HepG2 (cell line): ENCODE data around the gene SEMA4F. TPM values are rescaled to one million over a fixed set of nuclear protein-coding genes. Genes with fewer than 3 reads are reported as not detected.
A peak's percentile ranks its signal among the peaks of the same experiment; 100 is the strongest.

ENCODE experiments used
- ADNP ChIP-seq: sonication (generic); formaldehyde crosslinking; IDR thresholded peaks from 2 replicates; pipeline ENCODE4 v1.4.0; 2020; ENCODE audit warnings: missing genetic modification reagents
- AHR ChIP-seq: IDR thresholded peaks from 2 replicates; pipeline ENCODE4 v1.6.1; 2018; ENCODE audit warnings: missing genetic modification reagents, missing compliant biosample characterization
- BORCS8-MEF2B ChIP-seq: sonication (generic); formaldehyde crosslinking; IDR thresholded peaks from 2 replicates; pipeline ENCODE4 v1.8.0; 2022; ENCODE audit warnings: mild to moderate bottlenecking, missing genetic modification reagents
- DNMT3B ChIP-seq: conservative IDR thresholded peaks from 2 replicates; pipeline ENCODE4 v1.6.1; 2016; ENCODE audit warnings: missing biosample characterization, control low read depth
- FIP1L1 ChIP-seq: fragments of 200-400 bp; formaldehyde crosslinking; IDR thresholded peaks from 2 replicates; pipeline ENCODE4 v1.6.1; 2018; ENCODE audit warnings: low read depth, mild to moderate bottlenecking, low read length, moderate library complexity, borderline replicate concordance; ENCODE audit not compliant: insufficient read depth
- GFI1 ChIP-seq: sonication (generic); formaldehyde crosslinking; IDR thresholded peaks from 2 replicates; pipeline ENCODE4 v1.5.0; 2020; ENCODE audit warnings: missing genetic modification reagents, mild to moderate bottlenecking, borderline replicate concordance
- HMG20B ChIP-seq: conservative IDR thresholded peaks from 2 replicates; pipeline ENCODE4 v1.6.1; 2016; ENCODE audit warnings: missing genetic modification reagents, missing compliant biosample characterization
- RBAK ChIP-seq: sonication (generic); formaldehyde crosslinking; IDR thresholded peaks from 2 replicates; pipeline ENCODE4 v1.5.1; 2020; ENCODE audit warnings: mild to moderate bottlenecking, missing genetic modification reagents
- SATB2 ChIP-seq: sonication (generic); formaldehyde crosslinking; IDR thresholded peaks from 2 replicates; pipeline ENCODE4 v1.5.0; 2020; ENCODE audit warnings: missing genetic modification reagents
- ZNF160 ChIP-seq: sonication (generic); formaldehyde crosslinking; IDR thresholded peaks from 2 replicates; pipeline ENCODE4 v1.8.0; 2022; ENCODE audit warnings: mild to moderate bottlenecking, inconsistent platforms, missing genetic modification reagents
- ZNF256 ChIP-seq: sonication (generic); formaldehyde crosslinking; conservative IDR thresholded peaks from 2 replicates; pipeline ENCODE4 v1.4.0; 2020; ENCODE audit warnings: missing genetic modification reagents
- ZNF33A ChIP-seq: sonication (generic); formaldehyde crosslinking; IDR thresholded peaks from 2 replicates; pipeline ENCODE4 v1.5.1; 2020; ENCODE audit warnings: missing genetic modification reagents, mild to moderate bottlenecking, moderate library complexity, borderline replicate concordance
- ZNF460 ChIP-seq: sonication (generic); formaldehyde crosslinking; IDR thresholded peaks from 2 replicates; pipeline ENCODE4 v1.5.1; 2020; ENCODE audit warnings: missing genetic modification reagents, mild to moderate bottlenecking, borderline replicate concordance
- ZNF569 ChIP-seq: sonication (generic); formaldehyde crosslinking; IDR thresholded peaks from 2 replicates; pipeline ENCODE4 v1.5.0; 2020; ENCODE audit warnings: mild to moderate bottlenecking, missing genetic modification reagents, moderate library complexity, borderline replicate concordance
- polyA plus RNA-seq, 8 experiments: library from polyadenylated mRNA; depleted of rRNA in 3 of 8; stranded (reverse) in 7 of 8; unstranded in 1 of 8; fragments of >200 nt; fragmentation: Illumina TruSeq in 4 of 8; extraction: Trizol in 4 of 8; gene quantifications; 2 replicates each; pipeline versions ENCODE4 v1.2.1 to v1.2.3, GENCODE V29; 2011 to 2016; ENCODE audit warnings: low read depth in 4 of 8, missing spikeins in 1 of 8, mixed read lengths in 1 of 8; ENCODE audit not compliant: insufficient read depth in 1 of 8
- total RNA-seq, 5 experiments: library from RNA; depleted of rRNA; stranded (reverse); fragments of >200 nt; fragmentation: Illumina TruSeq; extraction: Trizol; gene quantifications; 2 replicates each; pipeline ENCODE4 v1.2.3, GENCODE V29; 2016; ENCODE audit warnings: low read depth in 1 of 5
- TF ChIP-seq, protein P1 (sequence below): sonication (generic); formaldehyde crosslinking; IDR thresholded peaks from 2 replicates; pipeline ENCODE4 v1.4.0; 2020; ENCODE audit warnings: missing genetic modification reagents
- TF ChIP-seq, protein P2 (sequence below): sonication (generic); formaldehyde crosslinking; IDR thresholded peaks from 2 replicates; pipeline ENCODE4 v1.8.1; 2023; ENCODE audit warnings: mild to moderate bottlenecking, missing genetic modification reagents
- TF ChIP-seq, protein P3 (sequence below), 2 experiments: sonication (generic) in 1 of 2; formaldehyde crosslinking in 1 of 2; IDR thresholded peaks; 2 replicates each; pipeline versions ENCODE4 v1.5.1 to v1.6.1; 2011 to 2020; ENCODE audit warnings: borderline replicate concordance in 1 of 2, low read depth in 1 of 2, low read length in 1 of 2, mild to moderate bottlenecking in 1 of 2, missing genetic modification reagents in 1 of 2, moderate library complexity in 1 of 2
- TF ChIP-seq, protein P4 (sequence below): sonication (generic); formaldehyde crosslinking; IDR thresholded peaks from 2 replicates; pipeline ENCODE4 v1.4.0; 2020; ENCODE audit warnings: missing genetic modification reagents

SEMA4F gene
- total and polyA plus RNA-seq, 2 of the 13 experiments (the other 11 are each of a cell fraction or from before 2014, with no cell fraction given) = 7.1 to 10.3 TPM

DNA sequence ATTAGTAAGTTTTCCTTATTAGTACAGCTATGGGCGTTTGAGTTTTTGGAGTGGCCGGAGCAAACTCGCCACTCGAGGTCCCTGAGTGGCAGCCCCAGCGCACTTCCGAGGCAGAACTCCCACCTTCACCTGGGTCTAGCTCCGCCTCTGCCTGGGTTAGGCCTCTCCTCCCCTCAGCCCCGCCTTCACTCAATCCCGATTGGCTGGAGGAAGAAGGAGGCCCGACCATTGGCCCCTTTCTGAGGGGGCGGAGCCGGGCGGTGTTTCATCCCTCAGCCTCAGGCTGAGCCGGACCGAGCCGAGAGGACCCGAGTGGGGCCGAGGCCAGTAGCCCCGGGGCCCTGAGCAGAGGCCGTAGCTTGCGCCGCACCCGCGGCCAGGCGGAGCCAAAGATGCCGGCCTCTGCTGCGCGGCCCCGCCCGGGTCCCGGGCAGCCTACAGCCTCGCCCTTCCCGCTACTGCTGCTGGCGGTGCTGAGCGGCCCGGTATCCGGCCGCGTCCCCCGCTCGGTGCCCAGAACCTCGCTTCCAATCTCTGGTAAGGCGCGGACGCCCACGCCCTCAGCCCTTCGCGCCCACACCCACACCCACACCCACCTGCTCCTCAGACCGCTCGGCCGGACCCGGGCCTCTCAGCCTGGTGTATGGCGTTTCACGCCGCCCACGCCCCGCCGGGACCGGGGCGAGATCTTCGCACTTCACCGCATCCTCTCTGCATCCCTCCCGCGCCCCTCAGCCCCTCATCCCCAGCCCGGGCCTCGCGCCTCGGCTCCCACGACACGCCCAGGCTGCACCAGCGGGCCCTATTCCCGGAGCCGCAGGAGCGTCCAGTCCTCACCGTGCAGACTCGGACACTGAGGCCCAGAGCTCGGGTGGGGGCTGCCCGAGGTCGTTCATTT is at the start of gene SEMA4F (continued):
- TF ChIP-seq, protein P1, sequence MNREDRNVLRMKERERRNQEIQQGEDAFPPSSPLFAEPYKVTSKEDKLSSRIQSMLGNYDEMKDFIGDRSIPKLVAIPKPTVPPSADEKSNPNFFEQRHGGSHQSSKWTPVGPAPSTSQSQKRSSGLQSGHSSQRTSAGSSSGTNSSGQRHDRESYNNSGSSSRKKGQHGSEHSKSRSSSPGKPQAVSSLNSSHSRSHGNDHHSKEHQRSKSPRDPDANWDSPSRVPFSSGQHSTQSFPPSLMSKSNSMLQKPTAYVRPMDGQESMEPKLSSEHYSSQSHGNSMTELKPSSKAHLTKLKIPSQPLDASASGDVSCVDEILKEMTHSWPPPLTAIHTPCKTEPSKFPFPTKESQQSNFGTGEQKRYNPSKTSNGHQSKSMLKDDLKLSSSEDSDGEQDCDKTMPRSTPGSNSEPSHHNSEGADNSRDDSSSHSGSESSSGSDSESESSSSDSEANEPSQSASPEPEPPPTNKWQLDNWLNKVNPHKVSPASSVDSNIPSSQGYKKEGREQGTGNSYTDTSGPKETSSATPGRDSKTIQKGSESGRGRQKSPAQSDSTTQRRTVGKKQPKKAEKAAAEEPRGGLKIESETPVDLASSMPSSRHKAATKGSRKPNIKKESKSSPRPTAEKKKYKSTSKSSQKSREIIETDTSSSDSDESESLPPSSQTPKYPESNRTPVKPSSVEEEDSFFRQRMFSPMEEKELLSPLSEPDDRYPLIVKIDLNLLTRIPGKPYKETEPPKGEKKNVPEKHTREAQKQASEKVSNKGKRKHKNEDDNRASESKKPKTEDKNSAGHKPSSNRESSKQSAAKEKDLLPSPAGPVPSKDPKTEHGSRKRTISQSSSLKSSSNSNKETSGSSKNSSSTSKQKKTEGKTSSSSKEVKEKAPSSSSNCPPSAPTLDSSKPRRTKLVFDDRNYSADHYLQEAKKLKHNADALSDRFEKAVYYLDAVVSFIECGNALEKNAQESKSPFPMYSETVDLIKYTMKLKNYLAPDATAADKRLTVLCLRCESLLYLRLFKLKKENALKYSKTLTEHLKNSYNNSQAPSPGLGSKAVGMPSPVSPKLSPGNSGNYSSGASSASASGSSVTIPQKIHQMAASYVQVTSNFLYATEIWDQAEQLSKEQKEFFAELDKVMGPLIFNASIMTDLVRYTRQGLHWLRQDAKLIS (CRISPR knock-in tag) = no peak
- 0 out of 2 replicates have a peak, but pooled peaks have one; percentile 76 for TF ChIP-seq ZNF33A
- TF ChIP-seq GFI1 (CRISPR knock-in tag) = 0 out of 2 replicates have a peak, but pooled peaks have one; percentile 1
- peak; percentile 5; the same call in 1 of the 2 replicates for TF ChIP-seq HMG20B (CRISPR knock-in tag)
- peak; percentile 25; the same call in 1 of the 2 replicates for TF ChIP-seq ZNF160
- no peak for TF ChIP-seq ADNP (CRISPR knock-in tag)
- TF ChIP-seq, protein P2, sequence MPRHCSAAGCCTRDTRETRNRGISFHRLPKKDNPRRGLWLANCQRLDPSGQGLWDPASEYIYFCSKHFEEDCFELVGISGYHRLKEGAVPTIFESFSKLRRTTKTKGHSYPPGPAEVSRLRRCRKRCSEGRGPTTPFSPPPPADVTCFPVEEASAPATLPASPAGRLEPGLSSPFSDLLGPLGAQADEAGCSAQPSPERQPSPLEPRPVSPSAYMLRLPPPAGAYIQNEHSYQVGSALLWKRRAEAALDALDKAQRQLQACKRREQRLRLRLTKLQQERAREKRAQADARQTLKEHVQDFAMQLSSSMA (CRISPR knock-in tag) = peak; percentile 3; the same call in 1 of the 2 replicates
- no peak; the same call in 1 of the 2 replicates for TF ChIP-seq ZNF460 (CRISPR knock-in tag)
- TF ChIP-seq BORCS8-MEF2B (CRISPR knock-in tag) = no peak; the same call in 1 of the 2 replicates
- TF ChIP-seq RBAK (CRISPR knock-in tag) = no peak
- TF ChIP-seq, protein P3, sequence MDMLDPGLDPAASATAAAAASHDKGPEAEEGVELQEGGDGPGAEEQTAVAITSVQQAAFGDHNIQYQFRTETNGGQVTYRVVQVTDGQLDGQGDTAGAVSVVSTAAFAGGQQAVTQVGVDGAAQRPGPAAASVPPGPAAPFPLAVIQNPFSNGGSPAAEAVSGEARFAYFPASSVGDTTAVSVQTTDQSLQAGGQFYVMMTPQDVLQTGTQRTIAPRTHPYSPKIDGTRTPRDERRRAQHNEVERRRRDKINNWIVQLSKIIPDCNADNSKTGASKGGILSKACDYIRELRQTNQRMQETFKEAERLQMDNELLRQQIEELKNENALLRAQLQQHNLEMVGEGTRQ (IDR thresholded peaks at IDR 0.05; ENCODE audit: low read depth, low read length) = no peak
- TF ChIP-seq, protein P3 (CRISPR knock-in tag; IDR thresholded peaks at IDR 0.05; ENCODE audit: borderline replicate concordance) = no peak
- TF ChIP-seq ZNF256 (CRISPR knock-in tag) = 0 out of 2 replicates have a peak, but pooled peaks have one; percentile 13
- no peak for TF ChIP-seq FIP1L1
- TF ChIP-seq AHR (CRISPR knock-in tag) = no peak; the same call in 1 of the 2 replicates
- TF ChIP-seq DNMT3B (CRISPR knock-in tag) = no peak
- TF ChIP-seq, protein P4, sequence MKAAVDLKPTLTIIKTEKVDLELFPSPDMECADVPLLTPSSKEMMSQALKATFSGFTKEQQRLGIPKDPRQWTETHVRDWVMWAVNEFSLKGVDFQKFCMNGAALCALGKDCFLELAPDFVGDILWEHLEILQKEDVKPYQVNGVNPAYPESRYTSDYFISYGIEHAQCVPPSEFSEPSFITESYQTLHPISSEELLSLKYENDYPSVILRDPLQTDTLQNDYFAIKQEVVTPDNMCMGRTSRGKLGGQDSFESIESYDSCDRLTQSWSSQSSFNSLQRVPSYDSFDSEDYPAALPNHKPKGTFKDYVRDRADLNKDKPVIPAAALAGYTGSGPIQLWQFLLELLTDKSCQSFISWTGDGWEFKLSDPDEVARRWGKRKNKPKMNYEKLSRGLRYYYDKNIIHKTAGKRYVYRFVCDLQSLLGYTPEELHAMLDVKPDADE (CRISPR knock-in tag) = no peak
- no peak for TF ChIP-seq ZNF569
- peak; percentile 0; the same call in 1 of the 2 replicates for TF ChIP-seq SATB2
